PFSK-1 (cell line): Measurements from ENCODE around the gene WNK2.

ENCODE experiments used
- FOXP2 ChIP-seq: optimal IDR thresholded peaks from 2 replicates; pipeline ENCODE3; 2011; ENCODE audit warnings: borderline replicate concordance, control low read depth, inconsistent platforms; ENCODE audit not compliant: insufficient read depth; ENCODE audit errors: extremely low read length, extremely low read depth
- POLR2AphosphoS5 ChIP-seq: IDR thresholded peaks from 2 replicates; pipeline ENCODE4 v1.6.1; 2012; ENCODE audit warnings: low read depth, mild to moderate bottlenecking, control low read depth, low read length, moderate library complexity

- TF ChIP-seq POLR2AphosphoS5 = no peak
- no peak for TF ChIP-seq FOXP2
Measured at GRCh38 chr9:93205045-93205768, 21.3 kb downstream of the WNK2 start.
